OCI-LY1 (cell line): ENCODE results near the gene PRKCI.

Experiments used
- H2AFZ ChIP-seq: fragments of 200-600 bp; sonication (generic), shearing (Covaris generic); 2 replicates; pipeline ENCODE4 v1.6.0; 2014; ENCODE audit warnings: antibody characterized with exemption, mild to moderate bottlenecking, low read length
- H3F3A ChIP-seq: fragments of 200-600 bp; sonication (generic), shearing (Covaris generic); 2 replicates; pipeline ENCODE4 v1.6.0; 2014; ENCODE audit warnings: mild to moderate bottlenecking, antibody characterized with exemption, low read length, moderate library complexity; ENCODE audit not compliant: insufficient read depth
- H3K27ac ChIP-seq: fragments of 200-600 bp; sonication (generic); 2 replicates; pipeline ENCODE4 v1.5.1; 2014; ENCODE audit warnings: low read length, mixed run types, mild to moderate bottlenecking, low read depth; ENCODE audit not compliant: poor library complexity, severe bottlenecking
- H3K27me3 ChIP-seq: fragments of 200-600 bp; sonication (generic); 2 replicates; pipeline ENCODE4 v1.6.0; 2014; ENCODE audit warnings: antibody characterized with exemption, mild to moderate bottlenecking, low read length, moderate library complexity; ENCODE audit not compliant: insufficient read depth
- H3K36me3 ChIP-seq: fragments of 200-600 bp; sonication (generic); 2 replicates; pipeline ENCODE4 v1.6.1; 2014; ENCODE audit warnings: mild to moderate bottlenecking, antibody characterized with exemption, low read length, moderate library complexity, mixed read lengths; ENCODE audit not compliant: insufficient read depth
- H3K4me1 ChIP-seq: fragments of 200-600 bp; sonication (generic); 2 replicates; pipeline ENCODE4 v1.5.1; 2014; ENCODE audit warnings: mild to moderate bottlenecking, low read length, moderate library complexity; ENCODE audit not compliant: insufficient read depth, severe bottlenecking
- H3K4me2 ChIP-seq: fragments of 200-600 bp; sonication (generic), shearing (Covaris generic); 2 replicates; pipeline ENCODE4 v1.6.1; 2014; ENCODE audit warnings: low read length
- H3K4me3 ChIP-seq: fragments of 200-600 bp; sonication (generic); 2 replicates; pipeline ENCODE4 v1.5.1; 2014; ENCODE audit warnings: low read length, low read depth, mild to moderate bottlenecking, mixed read lengths; ENCODE audit not compliant: poor library complexity, severe bottlenecking
- H3K79me2 ChIP-seq: fragments of 200-600 bp; shearing (Covaris generic); 2 replicates; pipeline ENCODE4 v1.6.1; 2016; ENCODE audit warnings: mixed run types, low read length, mixed read lengths; ENCODE audit not compliant: insufficient read depth
- H3K9ac ChIP-seq: fragments of 200-600 bp; sonication (generic), shearing (Covaris generic); 2 replicates; pipeline ENCODE4 v1.6.1; 2014; ENCODE audit warnings: mild to moderate bottlenecking, low read length, mixed read lengths
- H3K9me2 ChIP-seq: fragments of 200-600 bp; sonication (generic), shearing (Covaris generic); 2 replicates; pipeline ENCODE4 v1.6.1; 2014; ENCODE audit warnings: low read depth, mild to moderate bottlenecking, low read length, mixed read lengths
- H3K9me3 ChIP-seq: fragments of 200-600 bp; shearing (Covaris generic); 2 replicates; pipeline ENCODE4 v1.6.1; 2014; ENCODE audit warnings: low read length, mixed read lengths
- H4K20me1 ChIP-seq: fragments of 200-600 bp; sonication (generic), shearing (Covaris generic); 2 replicates; pipeline ENCODE4 v1.6.0; 2016; ENCODE audit warnings: mild to moderate bottlenecking, low read length; ENCODE audit not compliant: insufficient read depth
- CTCF ChIP-seq: fragments of 200-600 bp; sonication (generic), shearing (Covaris generic); IDR thresholded peaks from 2 replicates; pipeline ENCODE4 v1.5.1; 2017; ENCODE audit warnings: mild to moderate bottlenecking, antibody characterized with exemption, low read length, moderate library complexity, mixed read lengths
- EZH2 ChIP-seq: fragments of 200-600 bp; sonication (generic), shearing (Covaris generic); IDR thresholded peaks from 2 replicates; pipeline ENCODE4 v1.8.0; 2017; ENCODE audit warnings: borderline replicate concordance, mixed run types, mild to moderate bottlenecking, antibody characterized with exemption, low read length, moderate library complexity, mixed read lengths

The PRKCI gene

GRCh38 chr3:170352936-170353335 lies 130.7 kb downstream of the PRKCI start:
- no peak for TF ChIP-seq EZH2
- TF ChIP-seq CTCF, result no peak
- no peaks in the 10 kb centered on the region for H3K36me3 ChIP-seq
- H3K4me2 ChIP-seq, result peak overlapping the region; percentile 20; the same call in 1 of the 2 replicates
- H3K79me2 ChIP-seq, result no peaks in the 10 kb centered on the region
- no peaks in the 10 kb centered on the region for H3K9me3 ChIP-seq
- H3K4me3 ChIP-seq, result no peak overlapping the region
- H3K27me3 ChIP-seq, result no peaks in the 10 kb centered on the region
- peaks cover 26% of the 10 kb centered on the region for H3F3A ChIP-seq
- H3K9me2 ChIP-seq, result no peaks in the 10 kb centered on the region
- H3K9ac ChIP-seq, result no peak overlapping the region
- H3K4me1 ChIP-seq, result peaks cover 66% of the 10 kb centered on the region
- H3K27ac ChIP-seq, result peak overlapping the region; percentile 37
- H2AFZ ChIP-seq, result no peak overlapping the region
- no peaks in the 10 kb centered on the region for H4K20me1 ChIP-seq

- H3K9me3 ChIP-seq, result no peaks in the 10 kb centered on the region
- peaks cover 3% of the 10 kb centered on the region for H3K79me2 ChIP-seq
- peaks cover 65% of the 10 kb centered on the region for H3K4me1 ChIP-seq
- H3K36me3 ChIP-seq, result no peaks in the 10 kb centered on the region
- H3F3A ChIP-seq, result peaks cover 26% of the 10 kb centered on the region
- H2AFZ ChIP-seq, result no peak overlapping the region
- no peaks in the 10 kb centered on the region for H3K27me3 ChIP-seq
- no peak overlapping the region for H3K9ac ChIP-seq
- peak overlapping the region; percentile 37 for H3K27ac ChIP-seq
- H3K9me2 ChIP-seq, result no peaks in the 10 kb centered on the region
- TF ChIP-seq EZH2 (no peak), CTCF (no peak)
- no peaks in the 10 kb centered on the region for H4K20me1 ChIP-seq
- no peak overlapping the region for H3K4me2 ChIP-seq
- no peak overlapping the region for H3K4me3 ChIP-seq
These were observed 131.3 kb downstream of the PRKCI start for GRCh38 chr3:170353485-170353884.

GRCh38 chr3:170354760-170355159 lies 132.5 kb downstream of the PRKCI start:
- no peak overlapping the region; the same call in 1 of the 2 replicates for H3K4me2 ChIP-seq

More at GRCh38 chr3:170354760-170355159, 132.5 kb downstream of the PRKCI start:
- no peak for TF ChIP-seq CTCF
- no peak for TF ChIP-seq EZH2
- no peaks in the 10 kb centered on the region for H3K9me2 ChIP-seq
- no peak overlapping the region; the same call in 1 of the 2 replicates for H3K9ac ChIP-seq
- no peak overlapping the region for H2AFZ ChIP-seq
- no peaks in the 10 kb centered on the region for H3K27me3 ChIP-seq
- H4K20me1 ChIP-seq, result no peaks in the 10 kb centered on the region
- H3K79me2 ChIP-seq, result peaks cover 15% of the 10 kb centered on the region
- H3K4me3 ChIP-seq, result no peak overlapping the region
- peaks cover 26% of the 10 kb centered on the region for H3F3A ChIP-seq
- no peaks in the 10 kb centered on the region for H3K9me3 ChIP-seq
- peaks cover 65% of the 10 kb centered on the region for H3K4me1 ChIP-seq
- peak overlapping the region; percentile 97 for H3K27ac ChIP-seq
- peaks cover 2% of the 10 kb centered on the region; the same call in 1 of the 2 replicates for H3K36me3 ChIP-seq
